MCF 10A (cell line): Measurements from ENCODE around the gene GRIK5. TPM values are rescaled to one million over a fixed set of nuclear protein-coding genes. Genes with fewer than 3 reads are reported as not detected.
"Not testable (repeated sequence)": the region's sequence is repeated elsewhere in the genome, so short reads cannot be mapped to it uniquely, and the experiment has no call there.

ENCODE experiments used
- BruUV-seq: library from RNA; stranded (reverse); fragments of 400-500 nt; replicated peaks from 2 replicates; lab custom pipeline; 2021; lab: Mats Ljungman, UMichigan
- CTCF ChIA-PET: fragments of 300-600 bp; sonication (Branson Sonifier 250); formaldehyde crosslinking; extraction: SDS; loops from one replicate; lab custom pipeline; 2021; ENCODE audit warnings: antibody characterized with exemption, inconsistent platforms; lab: Yijun Ruan, JAX
- POLR2A ChIA-PET: fragments of 300-600, 350-650 bp; sonication (Branson Sonifier 250); formaldehyde crosslinking; extraction: SDS; loops from one replicate; lab custom pipeline; 2020; ENCODE audit warnings: antibody characterized with exemption, inconsistent platforms; lab: Yijun Ruan, JAX
- DNase-seq: peaks from one replicate; pipeline ENCODE4 v3.0.0-alpha.2; 2018; ENCODE audit not compliant: unreplicated experiment
- H3K27ac Mint-ChIP-seq: one replicate; pipeline ENCODE4 v1.8.0; 2022; ENCODE audit warnings: mild to moderate bottlenecking, low read depth, mixed read lengths; ENCODE audit not compliant: unreplicated experiment
- H3K27me3 Mint-ChIP-seq: one replicate; pipeline ENCODE4 v1.8.0; 2022; ENCODE audit warnings: mixed read lengths; ENCODE audit not compliant: insufficient read depth, unreplicated experiment
- H3K36me3 Mint-ChIP-seq: one replicate; pipeline ENCODE4 v1.8.0; 2022; ENCODE audit warnings: mild to moderate bottlenecking, moderate library complexity, mixed read lengths; ENCODE audit not compliant: insufficient read depth, unreplicated experiment
- H3K4me1 Mint-ChIP-seq: one replicate; pipeline ENCODE4 v1.8.0; 2022; ENCODE audit warnings: mixed read lengths; ENCODE audit not compliant: insufficient read depth, unreplicated experiment
- H3K4me3 Mint-ChIP-seq: one replicate; pipeline ENCODE4 v1.8.0; 2022; ENCODE audit warnings: mild to moderate bottlenecking, moderate library complexity, mixed read lengths; ENCODE audit not compliant: unreplicated experiment
- H3K9me3 Mint-ChIP-seq: one replicate; pipeline ENCODE4 v1.8.0; 2022; ENCODE audit warnings: mixed read lengths; ENCODE audit not compliant: unreplicated experiment
- intact Hi-C: fragments of 100-400 bp; cut with micrococcal nuclease; formaldehyde crosslinking; loops from 2 replicates; pipeline ENCODE4 v1.14.1; 2022
- total RNA-seq: library from RNA; stranded (reverse); gene quantifications from 2 replicates; pipeline ENCODE4 v1.2.3, GENCODE V29; 2022
- TF ChIP-seq, protein P1 (sequence below): fragments of 200-600 bp; IDR thresholded peaks from one replicate; pipeline ENCODE4 v1.8.0; 2022; ENCODE audit warnings: antibody characterized with exemption, mild to moderate bottlenecking; ENCODE audit not compliant: unreplicated experiment

GRIK5 gene
- total RNA-seq, 1 experiment from 2014 or later, result 1.8 TPM

DNA sequence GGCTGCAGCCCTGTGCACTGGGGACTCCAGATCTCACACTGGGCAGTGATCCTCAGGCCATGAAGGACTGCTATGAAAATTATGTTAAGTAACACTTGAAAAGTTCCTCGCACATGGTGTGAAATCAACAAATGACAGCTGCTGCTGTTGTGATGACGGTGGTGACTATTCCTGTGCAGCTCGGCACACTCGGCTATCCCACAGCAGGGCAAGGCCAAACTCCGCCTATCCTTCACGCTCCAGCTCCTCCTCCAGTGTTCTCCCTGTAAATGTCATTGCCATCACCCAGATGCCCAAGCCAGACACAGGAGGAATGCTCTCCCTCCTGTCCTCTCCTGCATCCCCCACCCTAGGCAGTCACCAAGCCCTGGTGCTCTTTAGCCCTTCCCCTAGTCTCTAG, 31.3 kb downstream of the GRIK5 start:
- H3K9me3 Mint-ChIP-seq, result no peaks in the 10 kb centered on the region
- POLR2A ChIA-PET, result no interaction called here
- BruUV-seq, result no TSS peak
- intact Hi-C loops, result no loop called here
- CTCF ChIA-PET, result interaction anchor here (0.7 kb wide), 1 partner anchor 22 kb away, joined by 3 read pairs; no protein-coding TSS in a partner anchor
- H3K27me3 Mint-ChIP-seq, result no peaks in the 10 kb centered on the region
- DNase-seq, result no peak
- no peak overlapping the region for H3K4me3 Mint-ChIP-seq
- peaks cover 6% of the 10 kb centered on the region for H3K36me3 Mint-ChIP-seq
- no peaks in the 10 kb centered on the region for H3K4me1 Mint-ChIP-seq
- no peak overlapping the region for H3K27ac Mint-ChIP-seq
- TF ChIP-seq, protein P1, sequence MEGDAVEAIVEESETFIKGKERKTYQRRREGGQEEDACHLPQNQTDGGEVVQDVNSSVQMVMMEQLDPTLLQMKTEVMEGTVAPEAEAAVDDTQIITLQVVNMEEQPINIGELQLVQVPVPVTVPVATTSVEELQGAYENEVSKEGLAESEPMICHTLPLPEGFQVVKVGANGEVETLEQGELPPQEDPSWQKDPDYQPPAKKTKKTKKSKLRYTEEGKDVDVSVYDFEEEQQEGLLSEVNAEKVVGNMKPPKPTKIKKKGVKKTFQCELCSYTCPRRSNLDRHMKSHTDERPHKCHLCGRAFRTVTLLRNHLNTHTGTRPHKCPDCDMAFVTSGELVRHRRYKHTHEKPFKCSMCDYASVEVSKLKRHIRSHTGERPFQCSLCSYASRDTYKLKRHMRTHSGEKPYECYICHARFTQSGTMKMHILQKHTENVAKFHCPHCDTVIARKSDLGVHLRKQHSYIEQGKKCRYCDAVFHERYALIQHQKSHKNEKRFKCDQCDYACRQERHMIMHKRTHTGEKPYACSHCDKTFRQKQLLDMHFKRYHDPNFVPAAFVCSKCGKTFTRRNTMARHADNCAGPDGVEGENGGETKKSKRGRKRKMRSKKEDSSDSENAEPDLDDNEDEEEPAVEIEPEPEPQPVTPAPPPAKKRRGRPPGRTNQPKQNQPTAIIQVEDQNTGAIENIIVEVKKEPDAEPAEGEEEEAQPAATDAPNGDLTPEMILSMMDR, result no peak

DNA sequence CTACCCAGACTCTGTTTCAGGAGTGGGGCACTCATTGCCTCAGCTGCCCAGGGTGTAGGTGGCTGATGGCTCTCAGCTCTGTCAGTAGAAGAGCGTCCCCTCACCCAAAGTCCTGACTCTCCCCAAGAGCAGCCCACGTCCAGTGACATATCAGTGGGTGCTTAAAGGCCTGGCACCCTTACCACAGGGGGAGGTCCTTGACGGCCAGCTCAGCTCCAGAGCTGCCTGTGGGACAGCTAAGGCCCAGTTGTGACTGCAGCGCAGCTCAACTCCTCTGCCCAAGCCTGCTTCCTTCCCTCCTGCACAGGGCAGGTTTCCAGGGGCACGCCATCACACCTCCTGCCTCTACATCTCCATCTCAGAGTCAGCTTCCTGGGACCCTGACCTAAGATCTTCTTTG, 32.4 kb downstream of the GRIK5 start:
- BruUV-seq, result no TSS peak
- H3K27me3 Mint-ChIP-seq, result no peaks in the 10 kb centered on the region
- no peak overlapping the region for H3K27ac Mint-ChIP-seq
- TF ChIP-seq, protein P1, result no peak
- no peak for DNase-seq
- intact Hi-C loops, result no loop called here
- peaks cover 6% of the 10 kb centered on the region for H3K36me3 Mint-ChIP-seq
- no peaks in the 10 kb centered on the region for H3K4me1 Mint-ChIP-seq
- H3K9me3 Mint-ChIP-seq, result no peaks in the 10 kb centered on the region
- H3K4me3 Mint-ChIP-seq, result no peak overlapping the region
- ChIA-PET POLR2A (interaction anchor here (0.6 to 0.7 kb wide), 2 partner anchors 12 to 237 kb away, joined by 3 read pairs; no protein-coding TSS in a partner anchor), CTCF (interaction anchor here (0.5 kb wide), 1 partner anchor 143 kb away, joined by 3 read pairs; no protein-coding TSS in a partner anchor)

GRCh38 chr19:42034640-42035391, 35.2 kb downstream of the GRIK5 start:
- ChIA-PET CTCF (interaction anchor here (0.5 to 1.9 kb wide), 34 partner anchors 9 to 1051 kb away, joined by 3 to 10 read pairs (median 4); no protein-coding TSS in a partner anchor), POLR2A (interaction anchor here (0.5 to 1.7 kb wide), 8 partner anchors 11 to 182 kb away, joined by 3 to 13 read pairs (median 3); partner anchors contain the start of genes RABAC1 and ZNF574)
- H3K27me3 Mint-ChIP-seq, H3K4me1 Mint-ChIP-seq, H3K9me3 Mint-ChIP-seq, H3K36me3 Mint-ChIP-seq, BruUV-seq: not testable (repeated sequence)
- peak; percentile 79 for DNase-seq
- intact Hi-C loops, result loop anchor here (2.0 to 5.0 kb wide), 2 partner anchors 38 to 76 kb away; partner anchors contain the start of gene RABAC1
- Mint-ChIP-seq H3K27ac (peak overlapping the region; percentile 92), H3K4me3 (peak overlapping the region; percentile 70)
- TF ChIP-seq, protein P1, result peak; percentile 92

GRCh38 chr19:42033413-42033812, 36.6 kb downstream of the GRIK5 start:
- POLR2A ChIA-PET, result no interaction called here

More at GRCh38 chr19:42033413-42033812, 36.6 kb downstream of the GRIK5 start:
- intact Hi-C loops, result loop anchor here (5.0 kb wide), 1 partner anchor 36 kb away; no protein-coding TSS in a partner anchor
- H3K4me1 Mint-ChIP-seq, result no peaks in the 10 kb centered on the region
- DNase-seq, result no peak
- no peaks in the 10 kb centered on the region for H3K36me3 Mint-ChIP-seq
- TF ChIP-seq, protein P1, result no peak
- BruUV-seq, result no TSS peak
- H3K27ac Mint-ChIP-seq, result no peak overlapping the region
- H3K9me3 Mint-ChIP-seq, result no peaks in the 10 kb centered on the region
- CTCF ChIA-PET, result interaction anchor here (0.7 to 1.9 kb wide), 5 partner anchors 12 to 143 kb away, joined by 3 to 10 read pairs (median 3); no protein-coding TSS in a partner anchor
- H3K27me3 Mint-ChIP-seq, result no peaks in the 10 kb centered on the region
- no peak overlapping the region for H3K4me3 Mint-ChIP-seq
